Stimulated activated CD4-positive, alpha-beta T cell treated with anti-CD3 and anti-CD28 coated beads, Interleukin-12 subunit alpha, Interleukin-12 subunit beta, amount 100 ng/mL, for 4 hours (primary cell): ENCODE results near the gene MGMT.

Experiments
- DNase-seq: peaks from one replicate; pipeline ENCODE4 v3.0.0-alpha.2; 2020

Gene MGMT

GRCh38 chr10:129522041-129522585 is 55.1 kb downstream of the MGMT start:
- DNase-seq, result no peak

GRCh38 chr10:129523031-129523722 is 56.1 kb downstream of the MGMT start:
- DNase-seq, result no peak

- no peak for DNase-seq
Measured at GRCh38 chr10:129523723-129524316, 56.8 kb downstream of the MGMT start.

GRCh38 chr10:129524936-129525335 is 57.9 kb downstream of the MGMT start:
- no peak for DNase-seq

- DNase-seq, result no peak
Measured at GRCh38 chr10:129525401-129525801, 58.4 kb downstream of the MGMT start.

GRCh38 chr10:129526943-129527342 is 59.9 kb downstream of the MGMT start:
- no peak for DNase-seq

- no peak for DNase-seq
Measured at GRCh38 chr10:129528376-129528978, 61.4 kb downstream of the MGMT start.

GRCh38 chr10:129530581-129530980 is 63.5 kb downstream of the MGMT start:
- DNase-seq, result no peak

- DNase-seq, result no peak
Measured at GRCh38 chr10:129531195-129531968, 64.3 kb downstream of the MGMT start.

GRCh38 chr10:129531969-129532660 is 65.1 kb downstream of the MGMT start:
- no peak for DNase-seq

- DNase-seq, result no peak
Measured at GRCh38 chr10:129532838-129533237, 65.8 kb downstream of the MGMT start.

- DNase-seq, result no peak
Measured at GRCh38 chr10:129533281-129533680, 66.2 kb downstream of the MGMT start.

- no peak for DNase-seq
Measured at GRCh38 chr10:129534826-129535225, 67.8 kb downstream of the MGMT start.

GRCh38 chr10:129536336-129536735 is 69.3 kb downstream of the MGMT start:
- DNase-seq, result no peak

GRCh38 chr10:129537151-129537550 is 70.1 kb downstream of the MGMT start:
- DNase-seq, result no peak

- DNase-seq, result no peak
Measured at GRCh38 chr10:129538236-129538635, 71.2 kb downstream of the MGMT start.

- DNase-seq, result no peak
Measured at GRCh38 chr10:129541200-129541599, 74.2 kb downstream of the MGMT start.

- DNase-seq, result no peak
Measured at GRCh38 chr10:129541748-129542487, 74.9 kb downstream of the MGMT start.

- no peak for DNase-seq
Measured at GRCh38 chr10:129542589-129542988, 75.5 kb downstream of the MGMT start.

- DNase-seq, result no peak
Measured at GRCh38 chr10:129544205-129545202, 77.5 kb downstream of the MGMT start.

GRCh38 chr10:129545261-129545660 is 78.2 kb downstream of the MGMT start:
- no peak for DNase-seq
